GM12892 (cell line): ENCODE measurements around the gene PIEZO1.

Experiments
- POLR2A ChIP-seq: IDR thresholded peaks from 2 replicates; pipeline ENCODE4 v1.6.1; 2011; ENCODE audit warnings: low read depth, low read length, control low read depth
- POLR2AphosphoS5 ChIP-seq: IDR thresholded peaks from 2 replicates; pipeline ENCODE4 v1.6.1; 2011; ENCODE audit warnings: low read depth, low read length, control low read depth
- TAF1 ChIP-seq: IDR thresholded peaks from 2 replicates; pipeline ENCODE4 v1.6.1; 2011; ENCODE audit warnings: low read depth, mild to moderate bottlenecking, control low read depth, low read length, borderline replicate concordance

DNA sequence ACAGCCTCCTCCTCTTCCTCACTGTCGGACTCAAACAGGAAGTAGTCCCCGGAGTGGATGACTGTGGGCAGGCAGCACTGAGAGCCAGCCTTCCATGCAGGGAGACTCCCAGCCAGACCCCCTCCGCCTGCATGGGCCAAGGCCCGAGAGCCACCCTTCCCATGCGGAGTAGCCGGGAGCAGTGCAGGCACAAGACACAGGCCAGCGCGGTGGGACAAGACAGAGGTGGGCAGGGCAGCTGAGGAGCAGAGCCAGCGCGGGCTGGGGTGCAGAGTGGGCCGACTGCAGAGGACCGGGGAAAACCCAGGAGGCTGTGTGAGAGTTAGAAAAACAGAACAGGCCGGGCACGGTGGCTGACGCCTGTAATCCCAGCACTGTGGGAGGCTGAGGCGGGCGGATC, 61.1 kb downstream of the PIEZO1 start:
- TF ChIP-seq POLR2A (no peak), POLR2AphosphoS5 (no peak), TAF1 (no peak)
